GM21529 (cell line): Measurements from ENCODE around the gene TYK2.
A peak's percentile ranks its signal among the peaks of the same experiment; 100 is the strongest.
"Not testable (repeated sequence)": the region's sequence is repeated elsewhere in the genome, so short reads cannot be mapped to it uniquely, and the experiment has no call there.

ENCODE experiments used
- ATAC-seq: cut with Tn5 transposase; IDR thresholded peaks from one replicate; pipeline ENCODE4 v1.9.1; 2021; ENCODE audit not compliant: unreplicated experiment

Gene TYK2

GRCh38 chr19:10408511-10409283 lies 28.3 kb upstream of the TYK2 start:
- ATAC-seq = no peak

GRCh38 chr19:10407096-10407495 lies 26.7 kb upstream of the TYK2 start:
- ATAC-seq = no peak

- no peak for ATAC-seq
Measured at GRCh38 chr19:10406191-10406590, 25.8 kb upstream of the TYK2 start.

- no peak for ATAC-seq
Measured at GRCh38 chr19:10404888-10405820, 24.8 kb upstream of the TYK2 start.

GRCh38 chr19:10403137-10404021 lies 23.0 kb upstream of the TYK2 start, which contains the start of gene CDC37:
Gene CDC37, minus strand, starts transcription at chr19:10403542. Its CDS starts 63 bp downstream, at chr19:10403479.
- peak; percentile 74 for ATAC-seq

GRCh38 chr19:10402441-10403038 lies 22.2 kb upstream of the TYK2 start:
- ATAC-seq = no peak

- ATAC-seq = no peak
Measured at GRCh38 chr19:10399878-10400277, 19.5 kb upstream of the TYK2 start.

GRCh38 chr19:10399340-10399739 lies 19.0 kb upstream of the TYK2 start:
- ATAC-seq = not testable (repeated sequence)

GRCh38 chr19:10398819-10399218 lies 18.4 kb upstream of the TYK2 start:
- no peak for ATAC-seq

GRCh38 chr19:10395917-10396316 lies 15.5 kb upstream of the TYK2 start:
- ATAC-seq = no peak

GRCh38 chr19:10395436-10395835 lies 15.1 kb upstream of the TYK2 start:
- ATAC-seq = no peak

GRCh38 chr19:10395003-10395402 lies 14.6 kb upstream of the TYK2 start:
- ATAC-seq = no peak

GRCh38 chr19:10393137-10393536 lies 12.8 kb upstream of the TYK2 start:
- no peak for ATAC-seq

GRCh38 chr19:10392120-10392519 lies 11.7 kb upstream of the TYK2 start:
- no peak for ATAC-seq

- no peak for ATAC-seq
Measured at GRCh38 chr19:10390652-10391286, 10.4 kb upstream of the TYK2 start.

GRCh38 chr19:10389863-10390262 lies 9.5 kb upstream of the TYK2 start:
- ATAC-seq = no peak

GRCh38 chr19:10388957-10389356 lies 8.6 kb upstream of the TYK2 start:
- ATAC-seq = no peak

GRCh38 chr19:10384580-10384979 lies 4.2 kb upstream of the TYK2 start:
- ATAC-seq = no peak

GRCh38 chr19:10383223-10383499 lies 2.8 kb upstream of the TYK2 start:
- ATAC-seq = not testable (repeated sequence)

GRCh38 chr19:10379880-10380312 lies 476 bp downstream of the TYK2 start:
- peak; percentile 3 for ATAC-seq
